ENCODE data around the gene SCGB3A1.

Gene SCGB3A1

GRCh38 chr5:180591311-180591887 is at the start of gene SCGB3A1:
TSS of gene SCGB3A1 (minus strand) at chr5:180591499. CDS start at chr5:180591462, 37 bp downstream.
- no peak for DNase-seq (ENCODE audit: low read depth in 3 of 3)

- DNase-seq (ENCODE audit: low read depth in 3 of 3) = no peak
Measured at GRCh38 chr5:180640611-180640860, 49.2 kb upstream of the SCGB3A1 start.

GRCh38 chr5:180639741-180640610 is 48.7 kb upstream of the SCGB3A1 start:
- DNase-seq (ENCODE audit: low read depth in 3 of 3) = no peak

- no peak for DNase-seq (ENCODE audit: low read depth in 3 of 3)
Measured at GRCh38 chr5:180639287-180639686, 48.0 kb upstream of the SCGB3A1 start.

- DNase-seq (ENCODE audit: low read depth in 3 of 3) = no peak
Measured at GRCh38 chr5:180637962-180638680, 46.8 kb upstream of the SCGB3A1 start.

GRCh38 chr5:180636403-180637075 is 45.2 kb upstream of the SCGB3A1 start:
- no peak for DNase-seq (ENCODE audit: low read depth in 3 of 3)

- no peak for DNase-seq (ENCODE audit: low read depth in 3 of 3)
Measured at GRCh38 chr5:180636016-180636402, 44.7 kb upstream of the SCGB3A1 start.

GRCh38 chr5:180633283-180634177 is 42.2 kb upstream of the SCGB3A1 start:
- DNase-seq (ENCODE audit: low read depth in 3 of 3) = no peak

- no peak for DNase-seq (ENCODE audit: low read depth in 3 of 3)
Measured at GRCh38 chr5:180632768-180633167, 41.5 kb upstream of the SCGB3A1 start.

GRCh38 chr5:180631549-180632383 is 40.5 kb upstream of the SCGB3A1 start:
- DNase-seq (ENCODE audit: low read depth in 3 of 3) = no peak

GRCh38 chr5:180630426-180630825 is 39.1 kb upstream of the SCGB3A1 start:
- DNase-seq (ENCODE audit: low read depth in 3 of 3) = no peak

- no peak for DNase-seq (ENCODE audit: low read depth in 3 of 3)
Measured at GRCh38 chr5:180629831-180630382, 38.6 kb upstream of the SCGB3A1 start.

- no peak for DNase-seq (ENCODE audit: low read depth in 3 of 3)
Measured at GRCh38 chr5:180628827-180629750, 37.8 kb upstream of the SCGB3A1 start.

- no peak for DNase-seq (ENCODE audit: low read depth in 3 of 3)
Measured at GRCh38 chr5:180628211-180628610, 36.9 kb upstream of the SCGB3A1 start.

- no peak for DNase-seq (ENCODE audit: low read depth in 3 of 3)
Measured at GRCh38 chr5:180627386-180628120, 36.3 kb upstream of the SCGB3A1 start.

- DNase-seq (ENCODE audit: low read depth in 3 of 3) = no peak
Measured at GRCh38 chr5:180626661-180627385, 35.5 kb upstream of the SCGB3A1 start.

- no peak for DNase-seq (ENCODE audit: low read depth in 3 of 3)
Measured at GRCh38 chr5:180625791-180626660, 34.7 kb upstream of the SCGB3A1 start.

Measured in stimulated activated CD4-positive, alpha-beta T cell treated with anti-CD3 and anti-CD28 coated beads, TNF-alpha, amount 100 ng/mL, for 24 hours (primary cell).